IPS-20b (cell line): ENCODE measurements around the gene HERPUD2.
A peak's percentile ranks its signal among the peaks of the same experiment; 100 is the strongest.
"Not testable (repeated sequence)": the region's sequence is repeated elsewhere in the genome, so short reads cannot be mapped to it uniquely, and the experiment has no call there.

Experiments
- H3K27ac ChIP-seq: one replicate; pipeline ENCODE4 v1.5.1; 2013; ENCODE audit warnings: low read length
- H3K27me3 ChIP-seq: 2 replicates; pipeline ENCODE4 v1.6.1; 2013; ENCODE audit warnings: mild to moderate bottlenecking, low read length, inconsistent platforms; ENCODE audit not compliant: insufficient read depth
- H3K36me3 ChIP-seq: 2 replicates; pipeline ENCODE4 v1.6.1; 2013; ENCODE audit warnings: low read depth, mild to moderate bottlenecking, inconsistent platforms, low read length, moderate library complexity; ENCODE audit not compliant: insufficient read depth
- H3K4me1 ChIP-seq: 2 replicates; pipeline ENCODE4 v1.6.1; 2013; ENCODE audit warnings: mild to moderate bottlenecking, control low read depth, inconsistent platforms, low read length, moderate library complexity; ENCODE audit not compliant: insufficient read depth
- H3K4me3 ChIP-seq: 2 replicates; pipeline ENCODE4 v1.5.1; 2013; ENCODE audit warnings: mild to moderate bottlenecking, low read length, inconsistent platforms
- H3K9ac ChIP-seq: 2 replicates; pipeline ENCODE4 v1.6.1; 2013; ENCODE audit warnings: low read depth, mild to moderate bottlenecking, inconsistent platforms, low read length, moderate library complexity
- H3K9me3 ChIP-seq: 2 replicates; pipeline ENCODE4 v1.6.1; 2013; ENCODE audit warnings: mild to moderate bottlenecking, low read depth, low read length, inconsistent platforms; ENCODE audit not compliant: insufficient read depth

HERPUD2 gene

DNA sequence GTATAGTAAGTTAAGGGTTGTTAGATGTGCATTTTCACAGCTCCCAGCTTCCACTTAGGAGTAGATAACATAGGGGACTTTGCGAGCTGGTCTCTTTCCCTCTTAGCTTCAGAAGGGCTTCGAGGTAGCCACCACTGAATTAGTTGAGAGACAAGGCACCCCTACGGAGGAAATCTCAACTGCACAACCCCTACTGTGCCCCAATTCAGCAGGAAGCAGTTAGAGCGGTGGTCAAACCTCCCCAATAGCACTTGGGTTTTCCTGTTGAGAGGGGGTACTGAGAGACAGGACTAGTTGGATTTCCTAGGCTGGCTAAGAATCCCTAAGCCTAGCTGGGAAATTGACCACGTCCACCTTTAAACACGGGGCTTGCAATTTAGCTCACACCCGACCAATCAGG, 1.1 kb upstream of the HERPUD2 start:
- H3K4me3 ChIP-seq, result peak overlapping the region; percentile 99

DNA sequence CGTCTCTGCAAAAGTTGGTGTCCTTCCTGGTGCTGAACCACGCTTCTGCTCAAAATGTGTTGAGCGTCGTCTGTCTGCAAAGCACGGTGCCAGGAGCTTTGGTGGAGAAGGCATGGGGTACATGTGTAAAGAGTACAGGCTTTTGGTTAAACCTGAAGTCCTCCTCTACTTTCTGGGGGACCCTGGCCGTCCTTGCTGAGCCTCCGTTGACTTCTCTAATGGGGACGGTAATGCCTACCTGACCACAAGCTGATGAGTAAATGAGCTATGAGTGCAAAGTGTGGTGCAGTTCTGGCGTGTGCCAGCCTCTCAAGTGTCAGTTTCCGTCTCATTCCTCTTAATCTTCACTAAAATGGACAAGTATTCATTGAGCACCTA, 527 bp upstream of the HERPUD2 start:
- no peaks in the 10 kb centered on the region for H3K9me3 ChIP-seq
- H3K36me3 ChIP-seq, result no peaks in the 10 kb centered on the region
- H3K27me3 ChIP-seq, result no peaks in the 10 kb centered on the region; the same call in 1 of the 2 replicates
- H3K4me1 ChIP-seq, result peaks cover 15% of the 10 kb centered on the region; the same call in 1 of the 2 replicates
- H3K27ac ChIP-seq, result peak overlapping the region; percentile 98
- peak overlapping the region; percentile 99 for H3K9ac ChIP-seq
- peak overlapping the region; percentile 99 for H3K4me3 ChIP-seq

More for the DNA sequence above, 1.1 kb upstream of the HERPUD2 start:
- no peaks in the 10 kb centered on the region for H3K9me3 ChIP-seq
- H3K27ac ChIP-seq, result no peak overlapping the region
- H3K36me3 ChIP-seq, result no peaks in the 10 kb centered on the region
- H3K9ac ChIP-seq, result peak overlapping the region; percentile 99; the same call in 1 of the 2 replicates
- peaks cover 15% of the 10 kb centered on the region; the same call in 1 of the 2 replicates for H3K4me1 ChIP-seq
- H3K27me3 ChIP-seq, result no peaks in the 10 kb centered on the region; the same call in 1 of the 2 replicates

DNA sequence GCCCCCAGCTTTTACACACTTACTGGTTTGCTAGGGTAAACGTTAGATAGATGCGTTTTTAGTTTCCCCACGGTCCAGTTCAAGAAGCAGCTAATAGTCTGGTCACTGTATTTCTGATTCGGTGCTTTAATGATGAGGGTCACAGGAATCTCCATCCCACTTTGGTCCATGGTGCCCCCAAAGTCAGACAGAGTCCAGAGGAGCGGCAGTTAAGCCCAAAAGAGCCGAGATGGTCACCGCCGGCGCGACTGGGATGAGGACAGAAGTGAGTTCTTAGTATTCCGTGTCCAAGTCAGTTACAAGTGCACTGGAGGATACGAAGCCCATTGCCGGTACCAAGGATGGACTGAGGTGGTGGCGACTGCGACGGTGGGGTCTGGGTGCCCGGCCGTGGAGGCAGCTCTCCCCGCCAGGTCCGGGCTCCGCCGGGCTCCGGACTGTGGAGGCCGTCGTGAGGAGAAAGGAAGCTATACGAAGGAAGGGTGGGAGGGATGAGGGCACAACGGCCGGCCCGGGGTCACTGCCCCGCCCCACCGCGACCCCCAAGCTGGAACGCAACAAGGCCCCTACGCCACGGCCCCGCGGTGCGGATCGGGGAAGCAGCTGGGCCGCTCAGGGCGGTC, 663 bp downstream of the HERPUD2 start:
- no peaks in the 10 kb centered on the region for H3K36me3 ChIP-seq
- no peaks in the 10 kb centered on the region for H3K9me3 ChIP-seq
- H3K27me3 ChIP-seq, result no peaks in the 10 kb centered on the region; the same call in 1 of the 2 replicates
- peak overlapping the region; percentile 99 for H3K4me3 ChIP-seq
- H3K9ac ChIP-seq, result peak overlapping the region; percentile 99; the same call in 1 of the 2 replicates
- peak overlapping the region; percentile 98 for H3K27ac ChIP-seq
- H3K4me1 ChIP-seq, result peaks cover 15% of the 10 kb centered on the region; the same call in 1 of the 2 replicates

DNA sequence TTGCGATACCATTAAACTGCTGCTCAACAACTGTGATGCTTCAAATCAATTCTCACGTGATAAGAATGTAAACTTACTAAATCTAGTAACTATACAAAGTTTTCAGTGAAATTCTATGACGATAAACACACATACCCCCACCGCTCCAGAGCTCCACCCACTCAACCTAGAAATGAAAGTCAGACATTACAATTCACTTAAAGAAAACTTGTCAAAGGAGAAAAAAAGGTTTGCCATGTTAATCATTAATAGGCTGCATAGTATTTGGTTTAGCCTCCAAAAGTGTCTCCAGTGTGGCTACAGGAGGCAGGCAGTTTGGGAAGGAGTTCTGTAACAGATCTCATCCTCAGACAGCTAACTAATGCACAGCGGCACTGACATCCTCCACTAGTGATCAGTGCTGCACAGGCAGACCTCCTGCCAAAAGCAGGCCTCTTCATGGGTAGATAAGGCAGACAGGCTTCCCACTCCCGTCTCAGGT, 3.1 kb downstream of the HERPUD2 start:
- no peak overlapping the region for H3K27ac ChIP-seq
- 0 out of 2 replicates have a peak, but pooled peaks cover 15% of the 10 kb centered on the region for H3K4me1 ChIP-seq
- no peaks in the 10 kb centered on the region; the same call in 1 of the 2 replicates for H3K27me3 ChIP-seq
- no peaks in the 10 kb centered on the region for H3K9me3 ChIP-seq
- no peak overlapping the region for H3K9ac ChIP-seq
- no peaks in the 10 kb centered on the region for H3K36me3 ChIP-seq
- peak overlapping the region; percentile 44 for H3K4me3 ChIP-seq

DNA sequence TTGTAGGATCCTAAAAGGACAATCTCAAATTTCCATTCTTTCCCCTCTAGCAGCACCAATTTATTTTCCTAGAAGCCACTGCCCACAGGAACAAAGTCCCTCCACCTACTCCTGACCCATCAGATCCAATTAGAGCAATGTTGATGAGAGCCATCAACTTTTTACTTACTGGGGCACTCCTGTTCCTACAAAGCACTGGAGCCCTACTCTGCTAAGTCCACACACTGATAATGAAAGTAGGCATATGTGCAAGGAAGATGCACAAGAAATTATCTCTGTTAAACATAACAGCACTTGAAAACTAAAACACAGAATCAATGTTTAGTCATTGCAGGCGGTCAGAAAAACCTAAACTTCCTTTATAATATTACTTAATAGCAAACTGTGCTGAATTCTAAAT, 3.6 kb downstream of the HERPUD2 start:
- H3K9ac ChIP-seq, result no peak overlapping the region
- no peak overlapping the region for H3K4me3 ChIP-seq
- H3K9me3 ChIP-seq, result no peaks in the 10 kb centered on the region
- no peak overlapping the region for H3K27ac ChIP-seq
- no peaks in the 10 kb centered on the region for H3K36me3 ChIP-seq
- H3K27me3 ChIP-seq, result no peaks in the 10 kb centered on the region; the same call in 1 of the 2 replicates
- 0 out of 2 replicates have a peak, but pooled peaks cover 15% of the 10 kb centered on the region for H3K4me1 ChIP-seq

DNA sequence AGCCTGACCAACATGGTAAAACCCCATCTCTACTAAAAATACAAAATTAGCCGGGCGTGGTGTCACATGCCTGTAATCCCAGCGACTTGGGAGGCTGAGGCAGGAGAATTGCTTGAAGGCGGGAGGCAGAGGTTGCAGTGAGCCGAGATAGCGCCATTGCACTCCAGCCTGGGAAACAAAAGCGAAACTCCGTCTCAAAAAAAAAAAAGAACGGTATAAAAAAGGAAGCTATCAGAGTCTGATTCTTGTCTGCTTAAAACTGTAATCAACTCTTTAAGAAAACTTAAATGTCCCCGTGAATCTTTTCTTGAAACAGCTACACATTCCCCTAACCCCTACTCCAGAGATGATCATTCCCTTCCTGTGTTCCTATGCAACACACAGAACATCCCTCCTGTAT, 4.3 kb downstream of the HERPUD2 start:
- not testable (repeated sequence) for H3K9me3 ChIP-seq, H3K9ac ChIP-seq, H3K27ac ChIP-seq, H3K27me3 ChIP-seq, H3K4me1 ChIP-seq, H3K36me3 ChIP-seq, H3K4me3 ChIP-seq

DNA sequence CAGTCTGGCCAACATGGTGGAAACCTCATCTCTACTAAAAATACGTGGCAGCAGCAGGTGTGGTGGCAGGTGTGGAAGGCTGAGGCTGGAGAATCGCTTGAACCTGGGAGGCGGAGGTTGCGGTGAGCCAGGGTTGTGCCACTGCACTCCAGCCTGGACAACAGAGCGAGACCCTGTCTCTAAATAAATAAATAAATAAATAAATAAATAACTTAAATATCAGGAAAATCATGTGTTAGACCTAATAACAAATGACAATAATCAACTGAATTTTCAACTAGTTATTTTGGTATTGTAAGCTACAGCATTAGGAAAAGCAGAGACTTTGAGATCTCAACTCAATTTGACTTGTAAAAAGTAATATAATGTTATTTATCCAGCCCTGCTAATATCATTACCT, 9.2 kb downstream of the HERPUD2 start:
- no peaks in the 10 kb centered on the region for H3K27me3 ChIP-seq
- H3K9me3 ChIP-seq, result no peaks in the 10 kb centered on the region
- H3K4me1 ChIP-seq, result 0 out of 2 replicates have a peak, but pooled peaks cover under 1% of the 10 kb centered on the region
- H3K27ac ChIP-seq, result no peak overlapping the region
- no peaks in the 10 kb centered on the region for H3K36me3 ChIP-seq
- H3K9ac ChIP-seq, result no peak overlapping the region
- H3K4me3 ChIP-seq, result no peak overlapping the region

DNA sequence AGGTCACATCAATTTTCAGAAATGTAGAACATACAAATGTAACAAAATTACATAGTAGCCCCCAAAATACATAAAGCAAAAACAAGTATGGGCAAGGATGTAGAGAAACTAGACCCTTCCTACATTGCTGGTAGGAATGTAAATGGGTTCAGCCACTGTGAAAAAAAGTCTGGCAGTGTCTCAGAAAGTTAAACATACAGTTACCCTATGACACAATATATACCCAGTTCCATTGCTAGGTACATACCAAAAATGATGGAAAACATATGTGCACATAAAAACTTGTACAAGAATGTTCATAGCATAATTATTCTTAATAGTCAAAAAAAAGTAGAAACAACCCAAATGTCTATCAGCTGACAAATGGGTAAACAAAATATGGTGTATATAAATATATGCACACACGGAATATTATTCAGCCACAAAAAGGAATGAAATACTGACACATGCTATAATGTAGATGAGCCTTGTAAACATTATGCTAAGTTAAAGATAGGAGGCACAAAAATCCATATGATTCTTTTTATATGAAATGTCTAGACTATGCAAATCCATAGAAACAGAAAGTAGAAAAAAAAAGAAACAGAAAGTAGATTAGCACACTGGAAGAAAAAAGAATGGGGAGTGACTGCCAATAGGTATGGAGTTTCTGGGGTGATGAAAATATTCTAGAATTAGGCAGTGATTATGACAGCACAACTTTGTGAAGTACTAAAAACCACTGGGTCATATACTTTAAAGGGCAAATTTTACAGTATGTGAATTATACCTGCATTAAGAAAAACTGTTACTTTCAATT, 13.5 kb downstream of the HERPUD2 start:
- no peak overlapping the region for H3K9ac ChIP-seq
- H3K4me3 ChIP-seq, result no peak overlapping the region
- H3K4me1 ChIP-seq, result peaks cover 13% of the 10 kb centered on the region
- no peaks in the 10 kb centered on the region for H3K9me3 ChIP-seq
- no peaks in the 10 kb centered on the region for H3K36me3 ChIP-seq
- no peaks in the 10 kb centered on the region for H3K27me3 ChIP-seq
- H3K27ac ChIP-seq, result no peak overlapping the region

DNA sequence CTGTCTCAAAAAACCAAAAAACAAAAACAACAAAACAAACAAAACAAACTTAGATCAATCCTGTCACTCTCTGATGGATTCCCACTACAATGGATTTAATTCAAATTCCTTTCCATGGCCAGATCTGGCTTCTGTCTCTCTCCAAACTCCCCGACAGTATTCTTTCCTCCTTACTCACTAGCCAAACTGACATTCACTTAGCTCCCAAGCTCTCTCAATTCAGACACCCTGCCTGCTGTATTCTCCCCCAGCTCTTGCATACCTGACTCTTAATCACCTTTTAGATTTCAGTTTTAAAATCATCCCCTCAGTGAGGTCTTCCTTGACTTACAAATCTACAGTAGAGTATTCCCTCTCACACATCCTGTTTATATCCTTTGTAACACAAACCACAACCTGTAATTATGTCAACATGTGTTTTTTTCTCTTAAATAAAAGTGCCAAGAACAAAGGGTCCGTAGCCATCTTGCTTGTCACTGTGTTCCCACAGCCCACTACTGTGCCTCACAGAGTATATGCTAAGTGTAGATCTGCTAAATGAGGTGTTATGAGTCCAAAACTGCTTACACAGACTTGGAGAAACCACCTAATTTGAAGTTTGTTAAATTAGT, 14.4 kb downstream of the HERPUD2 start:
- Histone ChIP-seq H3K36me3 (no peaks in the 10 kb centered on the region), H3K9me3 (no peaks in the 10 kb centered on the region), H3K27ac (peak overlapping the region; percentile 76), H3K4me1 (peaks cover 18% of the 10 kb centered on the region), H3K27me3 (no peaks in the 10 kb centered on the region), H3K4me3 (no peak overlapping the region), H3K9ac (0 out of 2 replicates have a peak overlapping the region, but pooled peaks have one; percentile 23)

DNA sequence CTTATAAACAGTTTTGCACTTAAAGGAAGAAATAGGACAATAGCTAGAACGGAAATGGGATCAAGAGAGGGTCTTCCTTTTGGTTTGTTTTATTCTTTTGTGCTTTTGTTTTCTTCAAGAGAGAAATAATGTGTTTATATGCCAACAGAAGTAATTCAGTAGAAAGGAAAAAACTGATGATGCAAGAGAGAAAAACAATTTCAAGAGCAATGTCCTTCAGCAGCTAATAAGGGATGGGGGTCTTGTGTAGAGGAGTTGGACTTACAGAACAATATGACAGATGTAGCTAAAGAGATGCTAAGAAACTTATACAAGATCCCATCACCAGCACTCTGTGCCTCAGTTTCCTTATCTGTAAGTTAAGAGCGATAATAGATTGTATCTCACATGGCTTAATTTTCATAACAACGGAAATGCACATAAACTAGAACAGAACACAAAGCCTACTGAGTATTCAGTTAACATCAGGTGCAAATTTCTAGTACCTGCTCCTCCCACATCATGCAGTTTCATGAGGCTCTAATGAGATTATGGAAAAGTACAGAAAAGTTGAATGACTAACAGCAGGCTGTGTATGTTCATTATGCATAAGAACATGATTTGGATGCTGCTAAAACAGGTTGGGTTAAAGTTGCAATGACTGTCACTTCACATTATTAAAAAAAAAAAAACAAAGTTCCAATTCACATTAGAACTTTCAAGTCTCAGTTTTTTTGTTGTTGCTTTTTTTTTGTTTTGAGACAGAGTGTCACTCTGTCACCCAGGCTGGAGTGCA, 17.2 kb downstream of the HERPUD2 start:
- no peak overlapping the region for H3K9ac ChIP-seq
- no peaks in the 10 kb centered on the region for H3K9me3 ChIP-seq

DNA sequence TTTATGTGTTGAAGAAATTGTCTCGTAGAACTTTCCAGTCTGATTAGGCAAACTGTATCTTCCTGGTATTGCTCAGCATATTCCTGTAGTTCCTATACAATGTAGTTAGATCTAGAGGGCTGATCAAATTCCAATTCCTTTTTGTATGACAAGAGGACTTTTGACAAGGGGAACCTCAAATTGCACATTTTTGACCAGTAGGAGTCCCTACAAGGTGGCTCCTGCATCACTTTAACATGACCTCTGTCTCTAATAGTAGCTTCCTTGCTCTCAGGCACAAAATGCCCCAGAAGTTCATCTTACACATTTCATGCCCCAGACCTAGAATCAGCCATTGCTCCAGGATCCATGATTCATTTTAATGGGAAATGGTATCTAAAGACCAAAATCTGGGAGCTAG, 18.7 kb downstream of the HERPUD2 start:
- Histone ChIP-seq H3K9ac (no peak overlapping the region), H3K36me3 (no peaks in the 10 kb centered on the region), H3K27ac (no peak overlapping the region), H3K4me3 (no peak overlapping the region), H3K27me3 (no peaks in the 10 kb centered on the region), H3K9me3 (no peaks in the 10 kb centered on the region), H3K4me1 (peaks cover 39% of the 10 kb centered on the region)

More for the DNA sequence above, 17.2 kb downstream of the HERPUD2 start:
- peaks cover 27% of the 10 kb centered on the region for H3K4me1 ChIP-seq
- no peak overlapping the region for H3K4me3 ChIP-seq
- H3K27me3 ChIP-seq, result no peaks in the 10 kb centered on the region
- H3K36me3 ChIP-seq, result no peaks in the 10 kb centered on the region
- H3K27ac ChIP-seq, result no peak overlapping the region
